WTC11 (cell line): ENCODE measurements around the gene ARHGAP42.

Experiments
- CBFB ChIP-seq: sonication (generic); formaldehyde crosslinking; IDR thresholded peaks from 2 replicates; pipeline ENCODE4 v1.8.1; 2022; ENCODE audit warnings: mild to moderate bottlenecking, low read depth, missing genetic modification reagents
- ESRRA ChIP-seq: sonication (generic); formaldehyde crosslinking; IDR thresholded peaks from 2 replicates; pipeline ENCODE4 v1.8.1; 2022; ENCODE audit warnings: mild to moderate bottlenecking, missing genetic modification reagents, borderline replicate concordance

GRCh38 chr11:100670140-100670539 lies 16.9 kb upstream of the ARHGAP42 start:
- TF ChIP-seq CBFB, result no peak
- no peak for TF ChIP-seq ESRRA (CRISPR knock-in tag)
